Naive B cell (primary cell): ENCODE results near the gene CSGALNACT2. TPM values are rescaled to one million over a fixed set of nuclear protein-coding genes. Genes with fewer than 3 reads are reported as not detected.

ENCODE experiments used
- ATAC-seq, 2 donors: fragments of 150-1000 bp; cut with Tn5 transposase; 2 replicates each; pipeline ENCODE4 v1.10.0; 2021; ENCODE audit warnings: low read depth in 2 of 2, mild to moderate bottlenecking in 2 of 2, moderate library complexity in 2 of 2
- DNase-seq: peaks from one replicate; pipeline ENCODE4 v3.0.0; 2022
- H3K27ac Mint-ChIP-seq, 6 donors: one replicate each; pipeline ENCODE4 v1.8.0; 2020 to 2022; ENCODE audit warnings: mild to moderate bottlenecking in 6 of 6, mixed read lengths in 6 of 6, moderate library complexity in 5 of 6, inconsistent platforms in 2 of 6
- H3K27me3 Mint-ChIP-seq, 3 donors: one replicate each; pipeline ENCODE4 v1.8.0; 2021 to 2022; ENCODE audit warnings: mixed read lengths in 3 of 3, mild to moderate bottlenecking in 1 of 3
- H3K36me3 Mint-ChIP-seq, 2 donors: one replicate each; pipeline ENCODE4 v1.8.0; 2020 to 2022; ENCODE audit warnings: mixed read lengths in 2 of 2, inconsistent platforms in 1 of 2, mild to moderate bottlenecking in 1 of 2
- H3K4me1 Mint-ChIP-seq, 3 donors: one replicate each; pipeline ENCODE4 v1.8.0; 2020 to 2022; ENCODE audit warnings: mixed read lengths in 3 of 3, inconsistent platforms in 1 of 3, mild to moderate bottlenecking in 1 of 3, moderate library complexity in 1 of 3
- H3K4me3 Mint-ChIP-seq, 8 donors: one replicate each; pipeline ENCODE4 v1.8.0; 2020 to 2022; ENCODE audit warnings: mild to moderate bottlenecking in 8 of 8, mixed read lengths in 8 of 8, moderate library complexity in 8 of 8, inconsistent platforms in 2 of 8
- H3K9me3 Mint-ChIP-seq, 7 donors: one replicate each; pipeline ENCODE4 v1.8.0; 2020 to 2022; ENCODE audit warnings: mixed read lengths in 7 of 7, mild to moderate bottlenecking in 5 of 7, inconsistent platforms in 2 of 7, moderate library complexity in 1 of 7
- polyA plus RNA-seq, 6 donors: library from polyadenylated mRNA; unstranded; fragments of 300-500 nt; fragmentation: Illumina TruSeq; gene quantifications; one replicate each; pipeline ENCODE4 v1.2.3, GENCODE V29; 2021; ENCODE audit warnings: low read depth in 6 of 6

Gene CSGALNACT2
- polyA plus RNA-seq, 6 donors from 2014 or later = 10.0 to 16.0 (median 12.4) TPM

- peaks cover 0 to 4% of the 10 kb centered on the region in 2 donors for H3K36me3 Mint-ChIP-seq
- H3K4me1 Mint-ChIP-seq = peaks cover 28 to 49% (median 29%) of the 10 kb centered on the region in 3 donors
- H3K4me3 Mint-ChIP-seq = no peak overlapping the region
- no peak for ATAC-seq
- H3K27me3 Mint-ChIP-seq = no peaks in the 10 kb centered on the region
- DNase-seq = no peak
- peak overlapping the region in 2 of 6 donors; percentile 24 to 30 for H3K27ac Mint-ChIP-seq
- H3K9me3 Mint-ChIP-seq = peaks cover 0 to 5% (median 0%) of the 10 kb centered on the region in 7 donors
Measured at GRCh38 chr10:43153901-43154300, 15.7 kb downstream of the CSGALNACT2 start.

- Mint-ChIP-seq H3K4me3 (no peak overlapping the region), H3K36me3 (peaks cover 0 to 4% of the 10 kb centered on the region in 2 donors), H3K9me3 (no peaks in the 10 kb centered on the region), H3K4me1 (peaks cover 28 to 44% (median 31%) of the 10 kb centered on the region in 3 donors), H3K27ac (no peak overlapping the region), H3K27me3 (no peaks in the 10 kb centered on the region)
- DNase-seq (no peak), ATAC-seq (no peak)
Measured at GRCh38 chr10:43155221-43155620, 17.0 kb downstream of the CSGALNACT2 start.

GRCh38 chr10:43155741-43156140 lies 17.5 kb downstream of the CSGALNACT2 start:
- H3K9me3 Mint-ChIP-seq = no peaks in the 10 kb centered on the region
- H3K4me3 Mint-ChIP-seq = no peak overlapping the region
- DNase-seq = no peak
- H3K36me3 Mint-ChIP-seq = peaks cover 3 to 5% of the 10 kb centered on the region in 2 donors
- no peak overlapping the region for H3K27ac Mint-ChIP-seq
- ATAC-seq = no peak
- peaks cover 30 to 41% (median 35%) of the 10 kb centered on the region in 3 donors for H3K4me1 Mint-ChIP-seq
- H3K27me3 Mint-ChIP-seq = no peaks in the 10 kb centered on the region

GRCh38 chr10:43156590-43157341 lies 18.5 kb downstream of the CSGALNACT2 start:
- Mint-ChIP-seq H3K27me3 (no peaks in the 10 kb centered on the region), H3K4me1 (peaks cover 27 to 40% (median 33%) of the 10 kb centered on the region in 3 donors), H3K9me3 (no peaks in the 10 kb centered on the region), H3K36me3 (peaks cover 13 to 15% of the 10 kb centered on the region in 2 donors), H3K4me3 (no peak overlapping the region), H3K27ac (peak overlapping the region in 2 of 6 donors; percentile 57 to 58)
- DNase-seq = no peak
- no peak for ATAC-seq

GRCh38 chr10:43158636-43159035 lies 20.4 kb downstream of the CSGALNACT2 start:
- Mint-ChIP-seq H3K4me1 (peaks cover 29 to 39% (median 31%) of the 10 kb centered on the region in 3 donors), H3K9me3 (no peaks in the 10 kb centered on the region), H3K4me3 (no peak overlapping the region), H3K36me3 (peaks cover 26 to 27% of the 10 kb centered on the region in 2 donors), H3K27ac (no peak overlapping the region), H3K27me3 (no peaks in the 10 kb centered on the region)
- no peak for DNase-seq
- no peak for ATAC-seq

- peak overlapping the region in 4 of 6 donors; percentile 14 to 80 (median 70) for H3K27ac Mint-ChIP-seq
- DNase-seq (no peak), ATAC-seq (peak; percentile 41)
- peak overlapping the region in 1 of 8 donors; percentile 17 for H3K4me3 Mint-ChIP-seq
- H3K9me3 Mint-ChIP-seq = no peaks in the 10 kb centered on the region
- no peaks in the 10 kb centered on the region for H3K27me3 Mint-ChIP-seq
- H3K36me3 Mint-ChIP-seq = peaks cover 26 to 27% of the 10 kb centered on the region in 2 donors
- peaks cover 26 to 35% (median 28%) of the 10 kb centered on the region in 3 donors for H3K4me1 Mint-ChIP-seq
Measured at GRCh38 chr10:43160046-43160920, 22.0 kb downstream of the CSGALNACT2 start.

GRCh38 chr10:43160921-43161255 lies 22.6 kb downstream of the CSGALNACT2 start:
- H3K27ac Mint-ChIP-seq = peak overlapping the region in 4 of 6 donors; percentile 14 to 80 (median 70)
- H3K27me3 Mint-ChIP-seq = no peaks in the 10 kb centered on the region
- ATAC-seq (no peak), DNase-seq (no peak)
- H3K36me3 Mint-ChIP-seq = peaks cover 26 to 27% of the 10 kb centered on the region in 2 donors
- peaks cover 22 to 28% (median 22%) of the 10 kb centered on the region in 3 donors for H3K4me1 Mint-ChIP-seq
- H3K4me3 Mint-ChIP-seq = peak overlapping the region in 2 of 8 donors; percentile 17 to 45
- no peaks in the 10 kb centered on the region for H3K9me3 Mint-ChIP-seq

GRCh38 chr10:43162604-43163003 lies 24.4 kb downstream of the CSGALNACT2 start:
- Mint-ChIP-seq H3K27ac (peak overlapping the region in 1 of 6 donors; percentile 12), H3K27me3 (no peaks in the 10 kb centered on the region), H3K4me3 (no peak overlapping the region), H3K4me1 (peaks cover 10 to 14% (median 10%) of the 10 kb centered on the region in 3 donors), H3K9me3 (no peaks in the 10 kb centered on the region), H3K36me3 (peaks cover 26 to 27% of the 10 kb centered on the region in 2 donors)
- no peak for ATAC-seq
- DNase-seq = no peak

GRCh38 chr10:43166207-43166879 lies 28.1 kb downstream of the CSGALNACT2 start:
- H3K27me3 Mint-ChIP-seq = no peaks in the 10 kb centered on the region
- H3K9me3 Mint-ChIP-seq = no peaks in the 10 kb centered on the region
- no peak for DNase-seq
- H3K4me3 Mint-ChIP-seq = no peak overlapping the region
- peaks cover 0 to 6% (median 5%) of the 10 kb centered on the region in 3 donors for H3K4me1 Mint-ChIP-seq
- ATAC-seq = no peak
- no peak overlapping the region for H3K27ac Mint-ChIP-seq
- H3K36me3 Mint-ChIP-seq = peaks cover 27 to 39% of the 10 kb centered on the region in 2 donors

GRCh38 chr10:43166880-43167497 lies 28.7 kb downstream of the CSGALNACT2 start:
- DNase-seq = no peak
- no peak for ATAC-seq
- Mint-ChIP-seq H3K4me3 (no peak overlapping the region), H3K4me1 (peaks cover 0 to 5% (median 0%) of the 10 kb centered on the region in 3 donors), H3K27ac (no peak overlapping the region), H3K36me3 (peaks cover 20 to 39% of the 10 kb centered on the region in 2 donors), H3K27me3 (no peaks in the 10 kb centered on the region), H3K9me3 (no peaks in the 10 kb centered on the region)

GRCh38 chr10:43167498-43167889 lies 29.2 kb downstream of the CSGALNACT2 start:
- DNase-seq = no peak
- peaks cover 0 to 5% (median 0%) of the 10 kb centered on the region in 3 donors for H3K4me1 Mint-ChIP-seq
- no peak overlapping the region for H3K4me3 Mint-ChIP-seq
- H3K9me3 Mint-ChIP-seq = no peaks in the 10 kb centered on the region
- ATAC-seq = no peak
- H3K27ac Mint-ChIP-seq = no peak overlapping the region
- H3K27me3 Mint-ChIP-seq = no peaks in the 10 kb centered on the region
- peaks cover 22 to 42% of the 10 kb centered on the region in 2 donors for H3K36me3 Mint-ChIP-seq

GRCh38 chr10:43170491-43170890 lies 32.2 kb downstream of the CSGALNACT2 start:
- ATAC-seq (no peak), DNase-seq (no peak)
- no peaks in the 10 kb centered on the region for H3K4me1 Mint-ChIP-seq
- no peaks in the 10 kb centered on the region for H3K9me3 Mint-ChIP-seq
- H3K4me3 Mint-ChIP-seq = no peak overlapping the region
- peaks cover 30 to 50% of the 10 kb centered on the region in 2 donors for H3K36me3 Mint-ChIP-seq
- peak overlapping the region in 2 of 6 donors; percentile 8 to 88 for H3K27ac Mint-ChIP-seq
- H3K27me3 Mint-ChIP-seq = no peaks in the 10 kb centered on the region

GRCh38 chr10:43172645-43173044 lies 34.4 kb downstream of the CSGALNACT2 start:
- Mint-ChIP-seq H3K4me3 (peak overlapping the region in 1 of 8 donors; percentile 67), H3K36me3 (peaks cover 44 to 69% of the 10 kb centered on the region in 2 donors), H3K27ac (peak overlapping the region in 4 of 6 donors; percentile 5 to 23 (median 6))

More at GRCh38 chr10:43172645-43173044, 34.4 kb downstream of the CSGALNACT2 start:
- H3K27me3 Mint-ChIP-seq = no peaks in the 10 kb centered on the region
- DNase-seq = no peak
- no peak for ATAC-seq
- H3K9me3 Mint-ChIP-seq = peaks cover 0 to 5% (median 0%) of the 10 kb centered on the region in 7 donors
- H3K4me1 Mint-ChIP-seq = no peaks in the 10 kb centered on the region
